GM21528 (cell line): ENCODE data around the gene CRYGN.

ENCODE experiments used
- ATAC-seq: cut with Tn5 transposase; IDR thresholded peaks from one replicate; pipeline ENCODE4 v1.9.1; 2021; ENCODE audit warnings: mild to moderate bottlenecking, moderate library complexity; ENCODE audit not compliant: unreplicated experiment, low FRiP score

Gene CRYGN

GRCh38 chr7:151439855-151440798 lies at the start of gene CRYGN:
TSS of gene CRYGN (minus strand) at chr7:151440141. CDS start at chr7:151439917, 224 bp downstream.
- no peak for ATAC-seq

- no peak for ATAC-seq
Observed at GRCh38 chr7:151489498-151489897, 49.6 kb upstream of the CRYGN start.

- ATAC-seq = no peak
Observed at GRCh38 chr7:151488096-151488495, 48.2 kb upstream of the CRYGN start.

GRCh38 chr7:151487228-151487627 lies 47.3 kb upstream of the CRYGN start:
- ATAC-seq = no peak

GRCh38 chr7:151486074-151486473 lies 46.1 kb upstream of the CRYGN start:
- no peak for ATAC-seq

GRCh38 chr7:151484971-151485707 lies 45.2 kb upstream of the CRYGN start:
- no peak for ATAC-seq

GRCh38 chr7:151483711-151483983 lies 43.7 kb upstream of the CRYGN start:
- no peak for ATAC-seq

- no peak for ATAC-seq
Observed at GRCh38 chr7:151482883-151483710, 43.2 kb upstream of the CRYGN start.

GRCh38 chr7:151481650-151482505 lies 41.9 kb upstream of the CRYGN start:
- no peak for ATAC-seq

- ATAC-seq = no peak
Observed at GRCh38 chr7:151477867-151478266, 37.9 kb upstream of the CRYGN start.

GRCh38 chr7:151472644-151473380 lies 32.9 kb upstream of the CRYGN start:
- ATAC-seq = peak; percentile 46

GRCh38 chr7:151470711-151471110 lies 30.8 kb upstream of the CRYGN start:
- ATAC-seq = no peak

GRCh38 chr7:151469281-151469680 lies 29.3 kb upstream of the CRYGN start:
- no peak for ATAC-seq

GRCh38 chr7:151468217-151469018 lies 28.5 kb upstream of the CRYGN start:
- ATAC-seq = no peak

- ATAC-seq = no peak
Observed at GRCh38 chr7:151465169-151465568, 25.2 kb upstream of the CRYGN start.

- ATAC-seq = no peak
Observed at GRCh38 chr7:151462306-151462779, 22.4 kb upstream of the CRYGN start.

- ATAC-seq = no peak
Observed at GRCh38 chr7:151461942-151462230, 21.9 kb upstream of the CRYGN start.

- no peak for ATAC-seq
Observed at GRCh38 chr7:151461096-151461941, 21.4 kb upstream of the CRYGN start.
